ENCODE results near the gene NUDT14. TPM values are rescaled to one million over a fixed set of nuclear protein-coding genes. Genes with fewer than 3 reads are reported as not detected.

Gene NUDT14
- 8.9 TPM for total RNA-seq

GRCh38 chr14:105180592-105181548 lies at the start of gene NUDT14:
Gene NUDT14, minus strand, starts transcription at chr14:105181312. Its CDS starts 103 bp downstream, at chr14:105181209.
- peak; percentile 62 to 78 (median 64) for DNase-seq (ENCODE audit: low read depth in 2 of 3, low spot score in 2 of 3)

GRCh38 chr14:105229099-105229655 lies 48.1 kb upstream of the NUDT14 start:
- no peak for DNase-seq (ENCODE audit: low read depth in 2 of 3, low spot score in 2 of 3)

- DNase-seq (ENCODE audit: low read depth in 2 of 3, low spot score in 2 of 3) = no peak
Observed at GRCh38 chr14:105228562-105228961, 47.5 kb upstream of the NUDT14 start.

- no peak for DNase-seq (ENCODE audit: low read depth in 2 of 3, low spot score in 2 of 3)
Observed at GRCh38 chr14:105227346-105227745, 46.2 kb upstream of the NUDT14 start.

GRCh38 chr14:105226198-105226597 lies 45.1 kb upstream of the NUDT14 start:
- no peak for DNase-seq (ENCODE audit: low read depth in 2 of 3, low spot score in 2 of 3)

GRCh38 chr14:105224845-105225570 lies 43.9 kb upstream of the NUDT14 start:
- DNase-seq (ENCODE audit: low read depth in 2 of 3, low spot score in 2 of 3) = no peak

GRCh38 chr14:105223770-105224544 lies 42.8 kb upstream of the NUDT14 start:
- DNase-seq (ENCODE audit: low read depth in 2 of 3, low spot score in 2 of 3) = no peak

- DNase-seq (ENCODE audit: low read depth in 2 of 3, low spot score in 2 of 3) = no peak
Observed at GRCh38 chr14:105223260-105223659, 42.1 kb upstream of the NUDT14 start.

GRCh38 chr14:105221598-105222178 lies 40.6 kb upstream of the NUDT14 start:
- DNase-seq (ENCODE audit: low read depth in 2 of 3, low spot score in 2 of 3) = no peak

GRCh38 chr14:105220699-105221597 lies 39.8 kb upstream of the NUDT14 start:
- no peak for DNase-seq (ENCODE audit: low read depth in 2 of 3, low spot score in 2 of 3)

GRCh38 chr14:105219753-105220152 lies 38.6 kb upstream of the NUDT14 start:
- DNase-seq (ENCODE audit: low read depth in 2 of 3, low spot score in 2 of 3) = no peak

GRCh38 chr14:105219043-105219612 lies 38.0 kb upstream of the NUDT14 start:
- no peak for DNase-seq (ENCODE audit: low read depth in 2 of 3, low spot score in 2 of 3)

- DNase-seq (ENCODE audit: low read depth in 2 of 3, low spot score in 2 of 3) = no peak
Observed at GRCh38 chr14:105218611-105219010, 37.5 kb upstream of the NUDT14 start.

- DNase-seq (ENCODE audit: low read depth in 2 of 3, low spot score in 2 of 3) = no peak
Observed at GRCh38 chr14:105217774-105218173, 36.7 kb upstream of the NUDT14 start.

GRCh38 chr14:105216490-105217247 lies 35.6 kb upstream of the NUDT14 start:
- DNase-seq (ENCODE audit: low read depth in 2 of 3, low spot score in 2 of 3) = no peak

- DNase-seq (ENCODE audit: low read depth in 2 of 3, low spot score in 2 of 3) = no peak
Observed at GRCh38 chr14:105215602-105216001, 34.5 kb upstream of the NUDT14 start.

- DNase-seq (ENCODE audit: low read depth in 2 of 3, low spot score in 2 of 3) = no peak
Observed at GRCh38 chr14:105214324-105214915, 33.3 kb upstream of the NUDT14 start.

GRCh38 chr14:105213361-105213760 lies 32.2 kb upstream of the NUDT14 start:
- no peak for DNase-seq (ENCODE audit: low read depth in 2 of 3, low spot score in 2 of 3)

Data from hematopoietic multipotent progenitor cell (in vitro differentiated cells).